ENCODE data around the gene VPS39. TPM values are rescaled to one million over a fixed set of nuclear protein-coding genes. Genes with fewer than 3 reads are reported as not detected.

The VPS39 gene
- polyA plus RNA-seq, 1 of the 3 experiments (the other 2 are of a cell fraction), result 61.1 TPM

DNA sequence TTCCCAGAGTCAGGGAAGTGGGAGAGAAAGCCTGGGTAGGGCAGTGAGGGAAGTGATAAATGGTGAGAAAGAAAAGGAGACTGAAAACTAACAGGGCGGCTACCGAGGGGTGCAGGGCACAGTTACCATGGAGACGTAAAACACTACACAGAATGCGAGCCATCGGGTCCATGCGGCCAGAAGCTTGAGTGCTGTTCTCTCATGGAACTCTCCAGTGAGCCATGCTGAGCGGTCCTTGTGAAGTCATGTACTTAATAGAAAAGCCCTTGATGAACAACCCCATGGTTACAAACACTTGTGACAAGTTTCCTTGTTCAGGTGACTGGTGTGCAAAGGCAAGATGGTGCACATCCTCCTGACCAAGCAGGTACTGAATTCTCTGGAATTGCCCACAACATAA lies 48.0 kb downstream of the VPS39 start:
- H3K27ac ChIP-seq (ENCODE audit: low read depth in 2 of 2, low read length in 1 of 2), result no peak overlapping the region
- H3K4me2 ChIP-seq, result no peak overlapping the region
- no peak overlapping the region for H3K4me3 ChIP-seq (ENCODE audit: low read depth in 2 of 2, low read length in 1 of 2)
- no peak overlapping the region for H2AFZ ChIP-seq (ENCODE audit: low read depth)
- TF ChIP-seq, protein P1, sequence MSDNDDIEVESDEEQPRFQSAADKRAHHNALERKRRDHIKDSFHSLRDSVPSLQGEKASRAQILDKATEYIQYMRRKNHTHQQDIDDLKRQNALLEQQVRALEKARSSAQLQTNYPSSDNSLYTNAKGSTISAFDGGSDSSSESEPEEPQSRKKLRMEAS (IDR thresholded peaks at IDR 0.05; ENCODE audit: low read depth), result no peak
- TF ChIP-seq RCOR1 (IDR thresholded peaks at IDR 0.05; ENCODE audit: low read length) (no peak), JUND (IDR thresholded peaks at IDR 0.05) (no peak), YY1 (IDR thresholded peaks at IDR 0.05; ENCODE audit: low read depth) (no peak), FOSL2 (IDR thresholded peaks at IDR 0.05; ENCODE audit: borderline replicate concordance, low read depth) (no peak), SMC3 (IDR thresholded peaks at IDR 0.05; ENCODE audit: low read depth, low read length) (no peak), EP300 (IDR thresholded peaks at IDR 0.05; ENCODE audit: borderline replicate concordance in 1 of 2, low read depth in 1 of 2, low read length in 1 of 2) (no peak), CHD2 (IDR thresholded peaks at IDR 0.05; ENCODE audit: low read length, partially characterized antibody) (no peak), TCF12 (IDR thresholded peaks at IDR 0.05) (no peak), TAF1 (IDR thresholded peaks at IDR 0.05; ENCODE audit: borderline replicate concordance, low read depth, low read length) (no peak), FOXM1 (IDR thresholded peaks at IDR 0.05; ENCODE audit: low read depth) (no peak), EZH2phosphoT487 (IDR thresholded peaks at IDR 0.05; ENCODE audit: borderline replicate concordance, low read depth) (no peak), MXI1 (IDR thresholded peaks at IDR 0.05; ENCODE audit: low read depth, low read length) (no peak), FOXJ3 (CRISPR knock-in tag; IDR thresholded peaks at IDR 0.05) (no peak), SIN3A (IDR thresholded peaks at IDR 0.05; ENCODE audit: borderline replicate concordance, low read depth, low read length) (no peak), MEF2A (IDR thresholded peaks at IDR 0.05; ENCODE audit: borderline replicate concordance, low read depth) (no peak)
- TF ChIP-seq, protein P2, sequence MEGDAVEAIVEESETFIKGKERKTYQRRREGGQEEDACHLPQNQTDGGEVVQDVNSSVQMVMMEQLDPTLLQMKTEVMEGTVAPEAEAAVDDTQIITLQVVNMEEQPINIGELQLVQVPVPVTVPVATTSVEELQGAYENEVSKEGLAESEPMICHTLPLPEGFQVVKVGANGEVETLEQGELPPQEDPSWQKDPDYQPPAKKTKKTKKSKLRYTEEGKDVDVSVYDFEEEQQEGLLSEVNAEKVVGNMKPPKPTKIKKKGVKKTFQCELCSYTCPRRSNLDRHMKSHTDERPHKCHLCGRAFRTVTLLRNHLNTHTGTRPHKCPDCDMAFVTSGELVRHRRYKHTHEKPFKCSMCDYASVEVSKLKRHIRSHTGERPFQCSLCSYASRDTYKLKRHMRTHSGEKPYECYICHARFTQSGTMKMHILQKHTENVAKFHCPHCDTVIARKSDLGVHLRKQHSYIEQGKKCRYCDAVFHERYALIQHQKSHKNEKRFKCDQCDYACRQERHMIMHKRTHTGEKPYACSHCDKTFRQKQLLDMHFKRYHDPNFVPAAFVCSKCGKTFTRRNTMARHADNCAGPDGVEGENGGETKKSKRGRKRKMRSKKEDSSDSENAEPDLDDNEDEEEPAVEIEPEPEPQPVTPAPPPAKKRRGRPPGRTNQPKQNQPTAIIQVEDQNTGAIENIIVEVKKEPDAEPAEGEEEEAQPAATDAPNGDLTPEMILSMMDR (IDR thresholded peaks at IDR 0.05), result no peak
- TF ChIP-seq, protein P3, sequence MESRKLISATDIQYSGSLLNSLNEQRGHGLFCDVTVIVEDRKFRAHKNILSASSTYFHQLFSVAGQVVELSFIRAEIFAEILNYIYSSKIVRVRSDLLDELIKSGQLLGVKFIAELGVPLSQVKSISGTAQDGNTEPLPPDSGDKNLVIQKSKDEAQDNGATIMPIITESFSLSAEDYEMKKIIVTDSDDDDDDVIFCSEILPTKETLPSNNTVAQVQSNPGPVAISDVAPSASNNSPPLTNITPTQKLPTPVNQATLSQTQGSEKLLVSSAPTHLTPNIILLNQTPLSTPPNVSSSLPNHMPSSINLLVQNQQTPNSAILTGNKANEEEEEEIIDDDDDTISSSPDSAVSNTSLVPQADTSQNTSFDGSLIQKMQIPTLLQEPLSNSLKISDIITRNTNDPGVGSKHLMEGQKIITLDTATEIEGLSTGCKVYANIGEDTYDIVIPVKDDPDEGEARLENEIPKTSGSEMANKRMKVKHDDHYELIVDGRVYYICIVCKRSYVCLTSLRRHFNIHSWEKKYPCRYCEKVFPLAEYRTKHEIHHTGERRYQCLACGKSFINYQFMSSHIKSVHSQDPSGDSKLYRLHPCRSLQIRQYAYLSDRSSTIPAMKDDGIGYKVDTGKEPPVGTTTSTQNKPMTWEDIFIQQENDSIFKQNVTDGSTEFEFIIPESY (IDR thresholded peaks at IDR 0.05; ENCODE audit: borderline replicate concordance, low read depth), result no peak
- TF ChIP-seq, protein P4, sequence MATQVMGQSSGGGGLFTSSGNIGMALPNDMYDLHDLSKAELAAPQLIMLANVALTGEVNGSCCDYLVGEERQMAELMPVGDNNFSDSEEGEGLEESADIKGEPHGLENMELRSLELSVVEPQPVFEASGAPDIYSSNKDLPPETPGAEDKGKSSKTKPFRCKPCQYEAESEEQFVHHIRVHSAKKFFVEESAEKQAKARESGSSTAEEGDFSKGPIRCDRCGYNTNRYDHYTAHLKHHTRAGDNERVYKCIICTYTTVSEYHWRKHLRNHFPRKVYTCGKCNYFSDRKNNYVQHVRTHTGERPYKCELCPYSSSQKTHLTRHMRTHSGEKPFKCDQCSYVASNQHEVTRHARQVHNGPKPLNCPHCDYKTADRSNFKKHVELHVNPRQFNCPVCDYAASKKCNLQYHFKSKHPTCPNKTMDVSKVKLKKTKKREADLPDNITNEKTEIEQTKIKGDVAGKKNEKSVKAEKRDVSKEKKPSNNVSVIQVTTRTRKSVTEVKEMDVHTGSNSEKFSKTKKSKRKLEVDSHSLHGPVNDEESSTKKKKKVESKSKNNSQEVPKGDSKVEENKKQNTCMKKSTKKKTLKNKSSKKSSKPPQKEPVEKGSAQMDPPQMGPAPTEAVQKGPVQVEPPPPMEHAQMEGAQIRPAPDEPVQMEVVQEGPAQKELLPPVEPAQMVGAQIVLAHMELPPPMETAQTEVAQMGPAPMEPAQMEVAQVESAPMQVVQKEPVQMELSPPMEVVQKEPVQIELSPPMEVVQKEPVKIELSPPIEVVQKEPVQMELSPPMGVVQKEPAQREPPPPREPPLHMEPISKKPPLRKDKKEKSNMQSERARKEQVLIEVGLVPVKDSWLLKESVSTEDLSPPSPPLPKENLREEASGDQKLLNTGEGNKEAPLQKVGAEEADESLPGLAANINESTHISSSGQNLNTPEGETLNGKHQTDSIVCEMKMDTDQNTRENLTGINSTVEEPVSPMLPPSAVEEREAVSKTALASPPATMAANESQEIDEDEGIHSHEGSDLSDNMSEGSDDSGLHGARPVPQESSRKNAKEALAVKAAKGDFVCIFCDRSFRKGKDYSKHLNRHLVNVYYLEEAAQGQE (IDR thresholded peaks at IDR 0.05; ENCODE audit: low read depth, low read length), result no peak
- no peaks in the 10 kb centered on the region for H4K20me1 ChIP-seq (ENCODE audit: insufficient read depth)
- ChIA-PET CTCF (interaction anchor here (0.6 to 1.4 kb wide), 2 partner anchors 22 to 165 kb away, joined by 3 read pairs; no protein-coding TSS in a partner anchor), POLR2A (no interaction called here)
- 97% methylated on average over 7 of the region's 7 CpGs for WGBS (ENCODE audit: low lambda C conversion rate)
- H3K9me3 ChIP-seq, result no peaks in the 10 kb centered on the region
- peaks cover 9 to 14% of the 10 kb centered on the region in 2 experiments; a peak in 1 of 4 replicates for H3K4me1 ChIP-seq (ENCODE audit: control insufficient read depth in 1 of 2, insufficient read depth in 2 of 2, low read depth in 1 of 2, low read length in 1 of 2)
- H3K9me2 ChIP-seq, result no peaks in the 10 kb centered on the region
- H3K36me3 ChIP-seq (replicated peaks in 1 of 2; ENCODE audit: control insufficient read depth in 1 of 2, insufficient read depth in 2 of 2, low read length in 1 of 2), result peaks cover 39 to 63% of the 10 kb centered on the region in 2 experiments
- H3K79me2 ChIP-seq (ENCODE audit: insufficient read depth), result no peaks in the 10 kb centered on the region
- H3F3A ChIP-seq (replicated peaks; ENCODE audit: insufficient read depth), result peaks cover 12% of the 10 kb centered on the region
- no peak overlapping the region for H3K9ac ChIP-seq
- DNase-seq, result no peak
- no peaks in the 10 kb centered on the region for H3K27me3 ChIP-seq (ENCODE audit: insufficient read depth)
